ENCODE data around the gene PRR19.

PRR19 gene

DNA sequence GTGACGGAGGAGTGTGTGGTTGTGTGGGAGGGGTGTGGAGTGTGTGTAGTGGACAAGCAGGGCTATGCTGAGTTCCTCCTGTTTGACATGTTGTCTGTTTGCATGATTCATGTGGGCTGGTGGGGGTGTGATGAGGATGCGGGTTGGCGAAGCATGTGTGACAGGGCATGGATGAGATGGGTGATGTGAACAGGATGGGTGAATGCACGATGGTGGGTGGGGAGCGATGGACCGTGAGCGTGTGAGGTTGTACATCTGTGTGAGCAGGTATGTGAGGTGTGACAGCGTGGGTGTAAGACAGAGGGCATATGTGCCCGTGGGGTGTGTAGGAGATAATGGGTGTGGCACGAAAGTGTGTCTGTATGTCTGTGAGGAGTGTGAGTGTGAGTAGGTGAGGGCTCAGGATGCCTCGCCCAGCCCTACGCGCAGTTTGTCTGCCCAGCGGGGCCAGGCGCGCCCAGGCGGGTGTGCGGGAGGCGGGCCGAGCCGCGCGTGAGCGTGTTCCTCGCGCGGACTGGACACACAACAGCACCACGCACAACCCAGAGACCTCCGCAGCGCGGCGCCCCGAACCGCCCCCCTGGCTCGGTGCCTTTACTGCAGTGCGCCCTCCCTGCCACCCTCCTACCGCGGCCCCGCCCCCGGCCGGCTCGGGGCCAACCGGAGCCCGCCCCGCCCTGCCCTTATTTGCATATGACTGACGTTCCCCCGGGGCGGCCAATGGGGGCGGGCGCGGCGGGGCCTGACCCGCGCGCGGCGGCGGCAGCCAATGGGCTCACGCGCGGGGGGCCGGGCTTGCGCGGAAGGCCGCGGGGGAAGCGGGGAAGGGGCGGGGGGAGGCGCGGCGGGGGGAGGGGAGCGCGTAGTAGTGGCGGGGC, 18.5 kb upstream of the PRR19 start:
- DNase-seq (ENCODE audit: low read depth) = peak; percentile 88

DNA sequence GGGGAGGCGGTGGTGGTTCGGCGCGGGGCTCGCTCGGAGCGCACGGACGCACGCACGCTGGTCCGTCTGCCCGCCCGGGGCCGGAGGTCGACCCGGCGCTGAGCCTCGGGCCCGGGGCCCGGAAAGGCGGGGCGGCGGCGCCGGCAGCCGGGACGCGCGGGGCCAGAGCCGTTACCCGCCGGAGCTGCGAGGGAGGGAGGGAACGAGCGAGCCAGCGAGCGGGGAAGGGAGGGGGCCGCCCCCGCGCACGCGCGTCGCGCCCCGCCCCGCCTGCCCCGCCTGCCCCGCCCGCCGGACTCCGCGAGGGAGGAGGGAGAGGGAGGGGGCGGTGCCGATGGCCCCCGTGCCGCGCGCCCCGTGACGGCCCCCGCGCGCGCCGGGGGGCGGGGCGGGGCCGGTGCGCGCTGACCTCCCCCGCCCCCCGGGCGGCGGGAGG, 17.8 kb upstream of the PRR19 start:
- DNase-seq (ENCODE audit: low read depth) = peak; percentile 65

- no peak for DNase-seq (ENCODE audit: low read depth)
Measured at GRCh38 chr19:42284591-42285341, 17.2 kb upstream of the PRR19 start.

DNA sequence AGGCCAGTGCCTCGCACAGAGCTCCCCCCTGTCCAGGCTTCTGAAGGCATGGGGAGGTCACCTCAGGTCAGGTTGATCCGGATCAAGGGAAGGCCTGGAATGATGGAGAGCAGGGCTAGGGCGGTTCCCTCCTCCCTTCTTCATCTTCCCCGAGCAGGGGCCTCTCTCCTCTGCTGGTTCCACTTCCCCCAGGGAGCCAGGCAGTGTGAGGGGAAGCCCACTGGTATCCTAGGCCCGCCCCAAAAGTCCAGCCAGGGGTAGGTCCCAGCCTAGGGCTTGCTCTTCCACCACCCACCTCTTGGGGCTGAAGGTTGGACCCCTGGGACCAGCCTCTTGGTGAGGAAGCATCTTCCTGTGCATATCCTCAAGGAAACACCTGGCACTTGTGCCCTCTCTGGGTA, 16.4 kb upstream of the PRR19 start:
- no peak for DNase-seq (ENCODE audit: low read depth)

GRCh38 chr19:42285988-42286348, 16.0 kb upstream of the PRR19 start:
- DNase-seq (ENCODE audit: low read depth) = no peak

DNA sequence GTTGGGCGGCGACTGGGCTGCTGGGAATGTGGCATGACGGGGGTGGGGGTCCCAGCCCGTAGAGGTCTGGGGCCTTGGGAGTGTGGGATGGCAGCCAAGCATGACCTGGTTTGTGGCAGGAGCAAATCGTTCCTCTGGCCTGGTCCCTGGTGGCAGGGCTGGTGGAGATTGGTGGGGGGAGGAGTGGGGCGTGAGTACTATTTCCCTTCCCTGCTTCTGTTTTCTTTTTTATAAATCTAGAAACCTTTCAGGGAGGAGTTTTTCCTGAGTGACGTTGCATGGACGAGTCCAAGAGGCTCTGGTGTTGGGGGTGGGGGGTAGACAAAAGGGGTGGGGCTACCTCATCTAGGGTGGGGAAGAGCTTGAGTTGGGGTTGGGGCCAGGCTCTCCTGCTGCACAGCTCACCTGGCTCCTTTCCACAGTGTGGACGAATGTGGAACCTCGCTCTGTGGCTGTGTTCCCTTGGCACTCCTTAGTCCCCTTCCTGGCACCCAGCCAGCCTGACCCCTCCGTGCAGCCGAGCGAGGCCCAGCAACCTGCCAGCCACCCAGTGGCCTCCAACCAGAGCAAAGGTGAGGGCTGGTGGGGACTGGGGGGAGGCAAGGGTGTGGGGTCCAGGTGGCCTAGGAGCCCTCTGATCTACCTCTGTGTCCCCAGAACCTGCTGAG, 15.4 kb upstream of the PRR19 start:
- no peak for DNase-seq (ENCODE audit: low read depth)

- DNase-seq (ENCODE audit: low read depth) = no peak
Measured at GRCh38 chr19:42287017-42287826, 14.7 kb upstream of the PRR19 start.

- DNase-seq (ENCODE audit: low read depth) = no peak
Measured at GRCh38 chr19:42287827-42288107, 14.2 kb upstream of the PRR19 start.

DNA sequence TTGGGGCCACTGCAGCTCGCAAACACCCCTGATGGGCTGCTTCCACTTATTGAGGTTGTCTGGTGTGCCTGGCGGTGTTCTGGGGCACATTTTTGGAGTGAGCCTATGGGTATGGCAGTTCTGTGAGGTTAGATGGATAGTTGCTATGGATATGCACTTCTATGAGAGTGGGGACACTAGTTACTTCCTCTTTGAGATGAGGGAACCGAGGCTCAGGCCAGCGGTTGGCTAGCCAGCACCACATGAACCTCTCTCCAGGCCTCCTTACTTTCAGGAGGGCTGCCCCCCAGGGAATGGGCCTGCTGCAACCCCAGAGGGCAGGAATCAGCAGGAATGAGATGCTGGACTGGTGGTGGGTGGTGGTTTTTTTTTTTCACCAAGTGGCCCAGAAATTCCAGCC, 13.5 kb upstream of the PRR19 start:
- DNase-seq (ENCODE audit: low read depth) = no peak

DNA sequence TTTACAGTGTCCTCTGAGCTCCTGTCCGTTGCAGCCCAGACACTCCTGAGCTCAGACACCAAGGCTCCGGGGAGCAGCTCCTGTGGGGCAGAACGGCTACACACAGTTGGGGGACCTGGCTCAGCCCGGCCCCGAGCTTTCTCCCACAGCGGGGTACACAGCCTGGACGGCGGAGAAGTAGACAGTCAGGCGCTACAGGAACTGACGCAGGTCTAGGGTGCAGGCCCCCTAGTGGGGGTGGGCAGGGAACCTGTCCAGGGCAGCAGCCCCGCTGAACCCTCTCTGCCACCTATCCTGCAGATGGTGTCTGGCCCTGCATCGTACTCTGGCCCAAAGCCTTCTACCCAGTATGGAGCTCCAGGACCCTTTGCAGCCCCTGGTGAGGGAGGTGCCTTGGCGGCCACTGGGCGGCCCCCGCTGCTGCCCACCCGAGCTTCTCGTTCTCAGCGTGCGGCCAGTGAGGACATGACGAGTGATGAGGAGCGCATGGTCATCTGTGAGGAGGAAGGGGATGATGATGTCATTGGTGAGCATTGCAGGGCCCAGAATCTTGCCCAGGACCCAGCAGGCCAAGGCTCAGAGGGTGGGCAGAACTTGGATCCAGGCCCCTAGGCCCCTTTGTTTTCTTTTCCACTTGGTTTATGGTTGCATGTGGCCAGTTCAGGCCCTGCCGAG, 12.9 kb upstream of the PRR19 start:
- DNase-seq (ENCODE audit: low read depth) = no peak

- no peak for DNase-seq (ENCODE audit: low read depth)
Measured at GRCh38 chr19:42289556-42290041, 12.3 kb upstream of the PRR19 start.

- DNase-seq (ENCODE audit: low read depth) = no peak
Measured at GRCh38 chr19:42290136-42290522, 11.8 kb upstream of the PRR19 start.

DNA sequence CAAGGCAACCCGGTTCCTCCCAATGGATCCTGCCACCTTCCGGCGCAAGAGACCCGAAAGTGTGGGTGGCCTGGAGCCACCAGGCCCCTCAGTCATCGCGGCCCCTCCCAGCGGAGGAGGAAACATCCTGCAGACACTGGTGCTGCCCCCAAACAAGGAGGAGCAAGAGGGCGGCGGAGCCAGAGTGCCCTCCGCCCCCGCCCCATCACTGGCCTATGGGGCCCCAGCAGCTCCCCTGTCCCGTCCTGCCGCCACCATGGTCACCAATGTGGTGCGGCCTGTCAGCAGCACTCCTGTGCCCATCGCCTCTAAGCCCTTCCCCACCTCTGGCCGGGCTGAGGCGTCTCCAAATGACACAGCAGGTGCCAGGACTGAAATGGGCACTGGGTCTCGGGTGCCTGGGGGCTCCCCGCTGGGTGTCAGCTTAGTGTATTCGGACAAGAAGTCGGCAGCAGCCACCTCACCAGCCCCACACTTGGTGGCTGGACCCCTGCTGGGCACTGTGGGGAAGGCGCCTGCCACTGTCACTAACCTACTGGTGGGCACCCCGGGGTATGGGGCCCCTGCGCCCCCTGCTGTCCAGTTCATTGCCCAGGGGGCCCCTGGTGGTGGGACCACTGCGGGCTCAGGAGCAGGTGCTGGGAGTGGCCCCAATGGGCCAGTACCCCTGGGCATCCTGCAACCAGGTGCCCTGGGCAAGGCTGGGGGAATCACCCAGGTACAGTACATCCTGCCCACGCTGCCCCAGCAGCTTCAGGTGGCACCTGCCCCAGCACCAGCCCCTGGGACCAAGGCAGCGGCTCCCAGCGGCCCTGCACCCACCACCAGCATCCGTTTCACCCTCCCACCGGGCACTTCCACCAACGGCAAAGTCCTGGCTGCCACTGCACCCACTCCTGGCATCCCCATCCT, 11.2 kb upstream of the PRR19 start:
- DNase-seq (ENCODE audit: low read depth) = no peak

DNA sequence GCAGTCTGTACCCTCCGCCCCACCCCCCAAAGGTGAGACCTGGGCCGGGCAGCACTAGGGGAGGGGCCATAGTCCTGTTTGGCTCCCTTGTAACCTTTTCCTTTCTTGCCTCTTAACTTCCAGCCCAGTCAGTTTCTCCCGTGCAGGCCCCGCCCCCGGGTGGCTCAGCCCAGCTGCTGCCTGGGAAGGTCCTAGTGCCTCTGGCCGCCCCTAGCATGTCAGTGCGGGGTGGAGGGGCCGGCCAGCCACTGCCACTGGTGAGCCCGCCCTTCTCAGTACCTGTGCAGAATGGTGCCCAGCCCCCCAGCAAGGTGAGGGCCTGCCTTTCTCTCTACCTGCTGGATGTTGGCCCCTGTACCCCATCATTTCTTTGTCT, 10.5 kb upstream of the PRR19 start:
- no peak for DNase-seq (ENCODE audit: low read depth)

GRCh38 chr19:42292042-42292960, 9.6 kb upstream of the PRR19 start:
- DNase-seq (ENCODE audit: low read depth) = no peak

DNA sequence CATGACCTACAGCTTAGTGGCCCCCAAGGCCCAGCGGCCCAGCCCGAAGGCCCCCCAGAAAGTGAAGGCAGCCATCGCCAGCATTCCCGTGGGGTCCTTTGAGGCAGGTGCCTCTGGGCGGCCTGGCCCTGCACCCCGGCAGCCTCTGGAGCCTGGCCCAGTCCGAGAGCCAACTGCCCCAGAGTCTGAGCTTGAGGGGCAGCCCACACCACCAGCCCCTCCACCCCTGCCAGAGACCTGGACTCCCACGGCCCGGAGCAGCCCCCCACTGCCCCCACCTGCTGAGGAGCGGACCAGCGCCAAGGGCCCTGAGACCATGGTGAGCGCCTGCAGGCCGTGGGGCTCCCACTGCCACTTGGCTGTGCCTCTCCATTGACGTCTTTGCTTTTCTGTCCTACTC, 9.0 kb upstream of the PRR19 start:
- DNase-seq (ENCODE audit: low read depth) = no peak

GRCh38 chr19:42293540-42293939, 8.4 kb upstream of the PRR19 start:
- no peak for DNase-seq (ENCODE audit: low read depth)

- DNase-seq (ENCODE audit: low read depth) = no peak
Measured at GRCh38 chr19:42293948-42294347, 8.0 kb upstream of the PRR19 start.

GRCh38 chr19:42294471-42295137, 7.3 kb upstream of the PRR19 start:
- no peak for DNase-seq (ENCODE audit: low read depth)
